ENCODE results near the gene SUCLG1.

DNA sequence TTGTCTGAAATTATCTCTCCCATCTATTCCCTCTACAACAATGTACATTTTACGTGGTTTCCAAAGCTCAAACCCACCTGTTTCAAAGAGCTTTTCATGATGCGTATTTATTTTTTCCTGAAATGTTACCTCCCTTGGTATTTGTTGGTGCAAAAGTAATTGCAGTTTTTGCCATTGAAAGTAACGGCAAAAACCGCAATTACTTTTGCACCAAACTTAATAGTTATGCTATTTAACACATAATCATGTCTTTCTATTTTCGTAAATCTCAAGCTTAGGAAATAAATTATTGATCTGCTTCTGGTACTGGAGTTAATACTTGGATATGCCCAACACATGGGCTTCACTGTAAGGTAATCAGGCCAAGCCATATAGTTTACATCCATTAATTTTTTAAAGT is 85.2 kb downstream of the SUCLG1 start:
- TF ChIP-seq, protein P1, sequence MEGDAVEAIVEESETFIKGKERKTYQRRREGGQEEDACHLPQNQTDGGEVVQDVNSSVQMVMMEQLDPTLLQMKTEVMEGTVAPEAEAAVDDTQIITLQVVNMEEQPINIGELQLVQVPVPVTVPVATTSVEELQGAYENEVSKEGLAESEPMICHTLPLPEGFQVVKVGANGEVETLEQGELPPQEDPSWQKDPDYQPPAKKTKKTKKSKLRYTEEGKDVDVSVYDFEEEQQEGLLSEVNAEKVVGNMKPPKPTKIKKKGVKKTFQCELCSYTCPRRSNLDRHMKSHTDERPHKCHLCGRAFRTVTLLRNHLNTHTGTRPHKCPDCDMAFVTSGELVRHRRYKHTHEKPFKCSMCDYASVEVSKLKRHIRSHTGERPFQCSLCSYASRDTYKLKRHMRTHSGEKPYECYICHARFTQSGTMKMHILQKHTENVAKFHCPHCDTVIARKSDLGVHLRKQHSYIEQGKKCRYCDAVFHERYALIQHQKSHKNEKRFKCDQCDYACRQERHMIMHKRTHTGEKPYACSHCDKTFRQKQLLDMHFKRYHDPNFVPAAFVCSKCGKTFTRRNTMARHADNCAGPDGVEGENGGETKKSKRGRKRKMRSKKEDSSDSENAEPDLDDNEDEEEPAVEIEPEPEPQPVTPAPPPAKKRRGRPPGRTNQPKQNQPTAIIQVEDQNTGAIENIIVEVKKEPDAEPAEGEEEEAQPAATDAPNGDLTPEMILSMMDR (IDR thresholded peaks at IDR 0.05; ENCODE audit: low read depth, low read length): no peak
- no peak for TF ChIP-seq EZH2phosphoT487 (IDR thresholded peaks at IDR 0.05; ENCODE audit: low read depth)
